Measurements from ENCODE around the gene ATE1.
"Not testable (repeated sequence)": the region's sequence is repeated elsewhere in the genome, so short reads cannot be mapped to it uniquely, and the experiment has no call there.

The ATE1 gene

DNA sequence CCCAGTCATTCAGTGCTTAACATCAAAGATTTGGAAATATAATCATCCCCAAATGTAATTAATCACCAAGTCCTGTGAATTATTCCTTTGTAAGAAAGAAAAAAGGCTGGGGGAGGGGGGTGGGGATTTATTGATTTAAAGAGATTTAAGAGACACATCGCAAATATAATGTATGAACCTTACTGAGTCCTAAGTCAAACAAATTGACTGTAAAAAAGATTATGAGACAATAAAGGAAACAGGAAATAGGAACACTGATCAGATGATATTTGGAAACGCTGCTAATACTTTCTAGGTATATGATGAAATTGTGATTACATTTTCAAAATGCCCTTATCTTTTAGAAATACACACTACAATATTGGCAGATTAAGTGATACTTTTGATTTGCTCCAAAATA is 92.5 kb downstream of the ATE1 start:
- in situ Hi-C loops (cut with MboI; ENCODE audit: low sequenced_read_pairs) = no loop called here

DNA sequence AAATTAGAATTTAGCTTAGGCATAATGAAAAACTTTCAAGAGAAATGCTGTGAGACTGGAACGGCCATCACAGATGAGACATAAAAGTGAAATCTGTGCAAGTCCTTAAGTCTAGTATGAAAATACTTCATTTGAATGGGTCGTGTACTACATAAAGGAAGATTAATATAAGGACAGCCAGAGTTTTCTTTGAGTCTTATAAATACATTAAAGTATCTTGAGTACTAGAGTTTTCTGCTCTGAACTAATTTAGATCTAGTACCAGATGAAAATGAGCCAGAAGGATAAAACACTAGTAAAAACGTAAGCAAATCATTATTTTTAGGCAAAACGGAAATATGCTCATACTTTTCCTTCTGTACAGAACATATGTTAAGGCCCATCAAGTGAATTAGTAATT is 93.1 kb downstream of the ATE1 start:
- in situ Hi-C loops (cut with MboI; ENCODE audit: low sequenced_read_pairs) = no loop called here

DNA sequence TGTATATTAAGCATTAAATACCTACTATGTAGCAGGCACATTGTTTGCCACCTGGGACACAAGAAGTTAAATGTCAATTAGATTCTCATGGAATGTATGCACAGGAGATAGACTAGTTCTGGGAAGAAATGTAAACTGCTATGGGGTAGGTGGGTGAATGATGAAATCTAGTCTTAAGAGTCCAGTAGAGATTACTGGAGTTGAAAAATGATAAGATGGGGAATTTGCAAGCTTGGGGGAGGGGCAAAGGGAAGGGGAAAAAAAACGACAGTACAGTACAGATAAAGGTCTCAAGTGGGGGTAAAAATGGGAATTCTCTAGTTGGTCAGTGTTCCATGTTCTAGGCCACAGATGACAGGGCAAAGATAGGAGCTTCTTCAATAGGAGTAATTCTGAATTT is 94.4 kb downstream of the ATE1 start:
- in situ Hi-C loops (cut with MboI; ENCODE audit: low sequenced_read_pairs) = no loop called here

DNA sequence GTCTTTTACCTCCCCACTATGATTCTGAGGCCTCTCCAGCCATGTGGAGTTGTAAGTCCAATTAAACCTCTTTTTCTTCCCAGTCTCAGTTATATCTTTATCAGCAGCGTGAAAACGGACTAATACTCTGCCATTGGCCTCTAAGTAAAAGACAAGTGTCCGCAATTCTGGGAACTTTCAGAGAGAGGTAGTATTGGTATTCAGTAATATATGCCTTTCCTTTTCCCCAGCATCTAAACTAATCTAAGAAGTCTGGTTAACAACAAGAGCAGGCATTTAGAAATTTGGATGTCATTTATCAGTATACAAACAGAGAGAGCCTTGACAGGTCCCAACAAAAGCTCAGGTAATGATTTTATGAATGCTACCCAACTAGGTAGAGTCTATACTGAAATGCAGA is 95.2 kb downstream of the ATE1 start:
- in situ Hi-C loops (cut with MboI; ENCODE audit: low sequenced_read_pairs) = no loop called here

DNA sequence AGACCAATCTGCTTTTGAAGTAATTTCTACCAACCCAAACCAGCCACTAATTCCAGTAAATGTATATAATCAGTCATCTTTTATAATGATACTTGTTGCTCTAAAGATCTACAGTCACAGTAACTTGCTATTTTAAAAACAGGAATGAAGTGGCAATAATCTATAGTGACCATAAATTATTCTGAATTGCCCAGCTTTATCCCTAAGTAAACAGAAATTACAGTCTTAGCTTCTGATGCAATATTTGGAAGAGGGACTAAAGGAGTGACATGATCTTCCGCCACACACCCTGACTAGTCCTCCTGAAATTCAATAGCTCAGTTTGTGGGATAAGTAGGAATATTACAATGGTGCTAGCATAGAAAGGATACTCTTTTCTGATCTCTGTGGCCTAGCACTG is 96.1 kb downstream of the ATE1 start:
- in situ Hi-C loops (cut with MboI; ENCODE audit: low sequenced_read_pairs) = no loop called here

DNA sequence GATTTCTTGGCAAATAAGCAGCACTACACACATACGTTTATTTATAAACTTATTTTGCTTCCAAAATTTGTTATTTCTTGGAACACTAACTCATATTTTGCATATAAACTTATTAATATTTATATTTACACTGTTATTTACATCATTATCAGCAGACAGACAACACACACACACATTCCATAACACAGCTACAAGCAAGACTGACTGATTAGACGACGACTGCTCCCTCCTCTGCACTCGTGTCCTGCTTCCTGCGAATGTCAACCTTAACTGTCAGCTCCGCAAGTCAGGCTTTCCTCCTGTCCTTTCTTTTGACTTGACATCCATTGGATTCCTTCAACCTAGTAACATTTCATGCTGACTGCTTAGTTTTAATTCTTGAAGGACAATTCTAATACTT is 96.6 kb downstream of the ATE1 start:
- in situ Hi-C loops (cut with MboI; ENCODE audit: low sequenced_read_pairs) = no loop called here

DNA sequence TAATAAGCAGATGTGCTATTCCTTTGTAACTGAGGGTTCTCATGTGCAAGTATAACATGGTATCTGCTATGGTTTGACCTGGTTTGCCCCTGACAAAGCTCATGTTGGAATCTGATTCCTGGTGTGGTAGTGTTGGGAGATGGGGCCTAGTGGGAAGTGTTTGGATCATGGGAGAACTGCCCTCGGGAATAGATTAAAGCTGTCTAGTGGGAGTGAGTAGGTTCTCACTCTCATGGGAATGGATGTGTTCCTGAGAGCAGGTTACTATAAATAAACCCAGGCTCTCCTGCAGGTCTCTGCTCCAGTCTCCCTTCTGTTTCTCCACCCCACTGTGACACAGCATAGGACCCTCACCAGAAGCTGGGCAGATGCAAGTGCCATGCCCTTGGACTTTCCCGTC is 97.7 kb downstream of the ATE1 start:
- in situ Hi-C loops (cut with MboI; ENCODE audit: low sequenced_read_pairs) = no loop called here

DNA sequence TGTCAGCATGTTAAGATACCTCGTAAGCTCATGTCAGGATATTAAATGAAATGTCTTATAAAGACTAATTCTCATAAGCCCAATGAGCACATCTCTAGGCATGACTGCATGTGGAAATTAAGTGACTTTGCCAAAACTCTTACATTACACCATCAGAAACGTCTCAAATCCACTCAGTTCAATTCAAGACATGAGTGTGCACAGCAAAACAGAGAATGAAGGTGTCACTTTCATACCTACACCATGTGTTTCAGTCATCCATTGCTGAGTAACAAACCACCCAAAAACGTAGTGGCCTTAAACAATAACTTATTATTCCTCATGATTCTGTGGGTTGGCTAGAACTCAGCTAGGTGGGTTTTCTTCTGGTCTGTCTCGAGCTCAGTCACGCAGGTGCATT is 99.8 kb downstream of the ATE1 start:
- in situ Hi-C loops (cut with MboI; ENCODE audit: low sequenced_read_pairs) = no loop called here

DNA sequence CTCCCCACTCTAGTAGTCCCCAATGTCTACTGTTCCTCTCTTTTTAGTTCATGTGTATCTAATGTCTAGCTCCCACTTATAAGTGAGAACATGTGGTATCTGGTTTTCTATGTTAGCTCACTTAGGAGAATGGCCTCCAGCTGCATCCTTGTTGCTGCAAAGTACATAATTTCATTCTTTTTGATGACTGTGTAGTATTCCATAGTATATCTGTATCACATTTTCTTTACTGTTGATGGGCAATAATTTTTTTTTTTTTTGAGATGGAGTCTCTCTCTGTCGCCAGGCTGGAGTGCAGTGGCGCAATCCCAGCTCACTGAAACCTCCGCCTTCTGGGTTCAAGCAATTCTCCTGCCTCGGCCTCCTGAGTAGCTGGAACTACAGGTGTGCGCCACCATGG is 101.1 kb downstream of the ATE1 start:
- in situ Hi-C loops (cut with MboI; ENCODE audit: low sequenced_read_pairs) = not testable (repeated sequence)

DNA sequence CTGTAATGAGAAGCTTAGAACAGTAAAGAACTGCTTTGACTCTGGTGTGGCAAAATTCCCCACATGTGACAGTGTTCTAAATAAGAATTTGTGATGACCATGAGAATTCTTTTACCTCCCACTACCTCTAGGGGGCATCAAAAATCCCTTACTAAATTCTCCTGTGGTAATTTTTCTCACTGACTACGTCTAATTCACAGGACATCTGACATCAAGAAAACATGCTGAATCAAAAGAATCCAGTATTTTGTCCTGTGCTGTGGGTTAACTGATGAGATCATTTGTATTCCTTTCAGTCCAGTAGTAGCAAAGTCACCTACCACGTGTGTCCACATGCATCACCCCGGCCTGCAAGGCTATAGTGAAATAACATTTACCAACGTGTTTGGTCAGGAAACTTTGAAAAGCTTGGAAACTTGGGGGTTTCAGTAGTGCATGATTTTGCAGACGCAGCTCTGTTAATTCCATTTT is 103.8 kb downstream of the ATE1 start:
- in situ Hi-C loops (cut with MboI; ENCODE audit: low sequenced_read_pairs) = no loop called here

DNA sequence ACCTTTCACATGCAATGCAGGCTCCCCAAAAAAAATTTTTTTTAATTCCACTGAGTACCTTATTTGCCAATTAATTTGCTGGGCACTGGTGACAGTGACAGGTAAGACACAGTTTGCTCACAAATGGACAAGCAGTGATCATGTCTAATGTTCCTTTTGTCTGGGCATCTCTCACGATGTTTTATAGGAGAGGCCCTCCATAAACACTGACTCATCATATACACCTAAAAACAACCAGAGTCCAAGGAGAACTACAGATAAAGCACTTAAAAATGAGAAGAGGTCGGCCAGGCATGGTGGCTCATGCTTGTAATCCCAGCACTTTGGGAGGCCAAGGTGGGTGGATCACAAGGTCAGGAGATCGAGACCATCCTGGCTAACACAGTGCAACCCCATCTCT is 105.1 kb downstream of the ATE1 start:
- in situ Hi-C loops (cut with MboI; ENCODE audit: low sequenced_read_pairs) = no loop called here

DNA sequence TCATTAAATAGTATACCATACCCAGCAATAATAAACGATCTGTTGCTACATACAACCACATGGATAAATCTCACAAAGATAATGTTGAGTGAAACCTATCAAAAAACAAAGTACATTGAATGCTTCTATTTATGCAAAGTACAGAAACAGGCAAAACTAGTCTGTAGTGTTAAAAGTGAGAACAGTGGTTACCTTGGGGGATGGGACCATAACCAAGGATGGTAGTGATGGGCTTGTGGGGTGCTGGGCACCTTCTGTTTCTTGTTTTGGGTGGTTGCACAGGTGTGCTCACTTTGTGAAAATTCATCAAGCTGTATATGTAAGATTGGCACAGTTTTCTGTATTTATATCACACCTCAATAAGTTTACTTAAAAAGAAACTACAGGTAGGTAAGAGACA is 105.7 kb downstream of the ATE1 start:
- in situ Hi-C loops (cut with MboI; ENCODE audit: low sequenced_read_pairs) = no loop called here

DNA sequence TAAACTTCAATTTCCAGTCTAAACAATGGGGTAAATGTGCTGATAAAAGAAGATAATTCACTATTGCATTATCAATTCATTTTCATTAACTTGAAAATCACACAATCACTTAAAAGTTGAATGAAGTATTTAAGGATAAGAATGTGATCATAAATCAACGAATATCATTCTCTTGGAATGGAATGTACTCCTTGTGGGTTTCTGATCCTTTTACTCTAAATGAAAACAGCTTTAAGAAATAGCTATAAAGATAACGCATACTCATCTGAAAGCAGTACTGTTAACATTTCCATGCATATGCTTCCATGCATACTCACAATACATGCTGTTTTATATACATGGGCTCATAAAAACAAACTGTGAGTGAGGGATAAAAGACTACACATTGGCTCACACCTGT is 108.8 kb downstream of the ATE1 start:
- in situ Hi-C loops (cut with MboI; ENCODE audit: low sequenced_read_pairs) = no loop called here

DNA sequence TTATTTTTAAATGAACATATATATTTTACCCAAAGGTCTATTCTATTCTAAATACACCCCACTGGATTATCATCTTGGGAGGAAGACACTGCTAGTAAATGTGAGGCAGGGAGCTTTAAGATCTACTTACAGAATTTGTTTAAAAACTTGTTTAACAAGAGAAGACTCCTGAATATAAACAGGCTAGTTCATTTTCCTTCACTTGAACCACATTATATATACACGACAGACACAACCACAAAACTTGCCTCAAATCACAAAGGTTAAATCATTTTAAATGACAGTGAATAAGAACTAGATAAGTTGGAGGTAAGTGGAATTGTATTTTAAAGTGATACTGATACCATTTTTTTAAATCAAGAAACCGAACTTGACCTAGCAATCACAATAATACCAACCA is 109.2 kb downstream of the ATE1 start:
- in situ Hi-C loops (cut with MboI; ENCODE audit: low sequenced_read_pairs) = no loop called here

DNA sequence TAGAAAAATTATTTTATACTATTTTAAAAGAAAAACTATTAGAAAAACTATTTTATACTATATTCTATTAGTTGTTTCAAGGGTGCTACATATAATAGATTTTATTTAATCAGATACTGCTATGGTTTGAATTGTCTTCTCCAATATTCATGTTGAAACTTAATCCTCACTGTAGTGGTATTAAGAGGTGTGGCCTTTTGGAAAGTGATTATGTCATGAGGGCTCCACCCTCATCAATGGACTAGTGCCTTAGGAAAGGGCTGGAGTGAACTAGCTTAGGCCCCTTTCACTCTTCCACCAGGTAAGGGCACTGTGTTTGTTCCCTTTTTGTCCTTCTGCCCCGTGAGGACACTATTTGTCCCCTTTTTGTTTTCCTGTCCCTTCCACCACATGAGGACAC is 111.6 kb downstream of the ATE1 start:
- in situ Hi-C loops (cut with MboI; ENCODE audit: low sequenced_read_pairs) = no loop called here

DNA sequence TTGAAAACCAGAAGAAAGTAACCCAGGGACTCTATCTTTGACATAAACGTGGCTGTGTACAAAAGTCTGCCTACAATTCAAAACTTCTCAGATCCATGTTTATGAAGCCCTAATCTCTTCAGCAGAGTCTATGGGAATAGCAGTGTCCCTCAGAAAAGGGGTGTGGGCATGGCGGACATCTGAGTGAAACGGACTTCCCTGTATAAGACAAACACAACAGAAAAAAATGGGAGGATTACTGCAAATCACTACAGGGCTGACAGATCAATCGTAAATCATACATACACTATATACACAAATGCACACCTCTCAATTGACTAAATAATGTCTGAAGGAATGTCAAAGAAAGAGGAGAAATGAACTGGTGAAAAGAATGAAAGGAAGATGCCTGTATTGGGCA is 114.0 kb downstream of the ATE1 start:
- in situ Hi-C loops (cut with MboI; ENCODE audit: low sequenced_read_pairs) = no loop called here

DNA sequence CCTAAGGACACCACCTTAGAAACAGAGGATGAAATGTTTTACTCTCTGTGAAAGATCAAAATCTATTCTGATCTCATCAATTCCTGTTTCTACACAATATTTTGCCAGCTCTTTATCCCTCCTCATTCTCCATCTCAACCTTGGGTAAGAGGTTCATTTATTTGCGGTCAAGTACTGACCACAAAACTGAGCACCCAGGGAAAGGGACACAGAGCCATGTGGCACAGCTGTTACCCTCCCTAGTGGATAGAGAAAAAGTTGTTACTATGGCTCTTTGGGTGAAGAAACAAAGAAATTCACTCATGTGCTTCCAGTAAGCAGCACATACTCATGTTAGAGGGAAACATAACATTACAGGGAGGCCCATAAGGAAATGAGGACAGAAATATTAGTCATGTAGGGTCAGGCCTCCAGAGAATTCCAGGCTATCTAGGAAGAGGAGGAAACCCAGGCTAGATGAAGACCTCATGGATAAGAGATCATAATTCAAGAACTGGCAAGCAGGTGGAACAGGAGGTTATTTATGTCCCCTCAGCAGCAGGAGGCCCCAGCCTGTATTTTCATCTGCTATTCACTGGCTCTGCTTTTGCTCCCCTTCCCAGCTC is 114.5 kb downstream of the ATE1 start:
- in situ Hi-C loops (cut with MboI; ENCODE audit: low sequenced_read_pairs) = no loop called here

DNA sequence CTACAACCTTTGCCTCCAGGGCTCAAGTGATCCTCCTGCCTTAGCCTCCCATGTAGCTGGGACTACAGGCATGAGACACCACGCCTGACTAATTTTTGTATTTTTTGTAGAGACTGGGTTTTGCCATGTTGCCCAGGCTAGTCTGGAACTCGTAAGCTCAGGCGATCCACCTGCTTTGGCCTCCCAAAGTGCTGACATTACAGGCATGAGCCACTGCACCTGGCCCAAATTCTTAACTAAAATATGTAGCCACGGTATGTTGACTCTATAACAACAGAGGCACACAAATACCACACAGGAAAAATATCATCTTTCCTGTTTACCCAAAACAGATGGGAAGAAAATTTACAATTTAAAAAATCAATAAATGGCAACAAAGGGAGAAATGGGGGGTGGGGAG is 115.8 kb downstream of the ATE1 start:
- in situ Hi-C loops (cut with MboI; ENCODE audit: low sequenced_read_pairs) = no loop called here

DNA sequence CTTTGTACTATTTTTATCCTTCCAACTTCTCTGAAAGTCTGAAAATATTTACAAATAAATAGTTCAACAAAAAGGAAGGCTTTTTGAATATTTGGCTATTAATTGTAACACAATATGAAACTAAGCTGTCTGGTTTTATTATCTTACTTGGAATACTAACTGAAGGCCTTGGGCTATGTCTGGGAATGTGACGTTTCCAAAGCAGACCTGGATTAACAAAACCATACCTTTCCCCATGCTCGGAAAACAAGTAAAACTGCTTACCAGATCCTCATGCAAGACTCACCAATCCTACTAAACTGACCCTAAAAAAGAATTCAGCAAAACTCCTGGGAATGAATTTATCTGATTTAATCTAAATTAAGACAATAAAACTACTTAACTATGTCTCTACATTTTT is 116.4 kb downstream of the ATE1 start:
- in situ Hi-C loops (cut with MboI; ENCODE audit: low sequenced_read_pairs) = no loop called here

DNA sequence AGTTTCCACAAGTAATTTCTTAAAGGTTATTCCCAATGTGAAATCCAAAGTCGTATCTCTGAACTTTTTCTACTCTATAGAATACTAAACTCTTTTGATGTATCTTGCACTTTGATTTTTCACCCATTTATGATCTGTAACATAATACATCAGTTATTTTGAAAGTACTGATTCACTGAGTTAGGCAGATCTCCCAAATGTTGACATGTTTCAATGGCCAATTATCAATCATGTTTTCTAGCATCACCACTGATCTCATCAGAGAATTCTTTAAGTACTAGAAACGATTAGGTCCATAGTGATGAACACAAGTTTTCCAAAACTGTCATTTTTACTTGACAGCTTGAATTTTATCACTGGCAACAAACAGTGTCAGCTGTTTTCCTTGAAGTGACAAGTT is 119.0 kb downstream of the ATE1 start:
- in situ Hi-C loops (cut with MboI; ENCODE audit: low sequenced_read_pairs) = no loop called here

DNA sequence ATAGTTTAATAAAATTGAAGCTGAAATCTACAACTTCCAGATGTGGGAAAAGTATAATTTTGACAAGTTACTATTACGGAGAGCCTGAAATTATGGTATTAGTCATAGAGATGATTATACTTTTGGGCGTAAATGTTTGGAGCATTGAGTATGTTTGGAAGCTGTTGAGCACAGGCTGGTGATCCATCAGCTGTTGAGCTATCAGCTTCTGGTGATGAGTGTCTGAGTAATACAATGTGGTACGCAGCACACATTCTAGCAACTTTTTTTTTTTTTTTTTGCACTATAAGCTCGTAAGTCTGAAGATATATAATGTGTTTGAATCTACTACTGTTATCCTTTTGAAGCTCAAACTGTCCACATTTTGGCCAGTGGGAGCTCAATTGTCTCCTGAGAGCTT is 123.4 kb downstream of the ATE1 start:
- in situ Hi-C loops (cut with MboI; ENCODE audit: low sequenced_read_pairs) = no loop called here

DNA sequence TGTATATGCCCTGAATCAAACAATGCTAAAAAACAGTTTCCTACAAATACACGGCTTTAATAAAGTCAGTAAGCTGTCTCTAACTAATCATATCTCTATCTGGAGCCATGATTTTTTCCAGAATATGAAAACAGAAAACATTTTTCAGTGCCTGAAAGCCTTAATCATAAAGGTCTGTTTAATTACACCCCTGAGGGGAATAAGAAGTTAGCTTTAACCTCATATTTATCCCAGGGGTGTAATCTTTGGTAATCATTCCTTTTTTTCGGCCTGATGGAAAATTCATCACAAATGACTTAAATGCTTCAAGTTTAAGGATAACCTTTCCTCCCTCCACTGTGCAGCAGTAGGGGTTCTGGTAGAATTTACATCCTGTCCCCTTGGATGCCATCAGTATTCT is 124.2 kb downstream of the ATE1 start:
- in situ Hi-C loops (cut with MboI; ENCODE audit: low sequenced_read_pairs) = no loop called here

DNA sequence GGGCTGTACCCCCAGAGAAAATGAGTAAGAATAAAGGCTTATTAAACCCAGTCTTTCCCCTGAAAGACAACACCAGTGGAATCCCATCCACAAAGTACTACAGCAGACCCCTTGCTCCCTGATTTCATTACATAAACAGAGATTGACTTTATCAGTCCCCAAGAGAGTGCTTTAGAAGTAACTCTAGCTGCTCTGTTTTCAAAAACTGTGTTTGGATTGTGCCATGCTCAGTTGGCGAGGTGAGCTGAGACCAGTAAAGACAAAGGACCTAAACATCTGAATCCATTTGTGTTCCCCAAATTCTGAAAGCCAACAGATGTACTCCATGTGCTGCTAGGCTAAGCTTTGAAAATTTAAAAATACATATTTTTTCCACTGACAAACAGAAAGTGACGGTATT is 127.0 kb downstream of the ATE1 start:
- in situ Hi-C loops (cut with MboI; ENCODE audit: low sequenced_read_pairs) = no loop called here

DNA sequence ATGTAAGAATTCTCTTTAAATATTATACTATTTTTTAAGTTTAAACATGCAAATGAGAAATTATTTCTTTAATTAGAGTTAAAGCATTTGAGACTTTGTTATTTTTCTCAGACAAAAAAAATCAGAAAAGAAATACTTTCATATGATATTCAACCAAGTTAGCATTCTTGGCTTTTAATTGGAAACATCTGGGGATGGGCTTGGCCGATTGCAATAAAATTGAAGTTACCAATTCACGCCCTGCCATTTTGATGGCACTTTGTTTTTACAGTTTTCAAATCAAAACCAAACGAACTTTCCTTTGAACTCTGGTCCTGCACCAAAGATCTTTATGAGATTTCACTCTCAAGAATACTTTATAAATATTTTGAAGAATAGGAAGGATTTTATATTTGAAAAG is 127.7 kb downstream of the ATE1 start:
- in situ Hi-C loops (cut with MboI; ENCODE audit: low sequenced_read_pairs) = no loop called here
